ENCODE measurements around the gene CCDC57.
A peak's percentile ranks its signal among the peaks of the same experiment; 100 is the strongest.
"Not testable (repeated sequence)": the region's sequence is repeated elsewhere in the genome, so short reads cannot be mapped to it uniquely, and the experiment has no call there.

The CCDC57 gene, protein sequence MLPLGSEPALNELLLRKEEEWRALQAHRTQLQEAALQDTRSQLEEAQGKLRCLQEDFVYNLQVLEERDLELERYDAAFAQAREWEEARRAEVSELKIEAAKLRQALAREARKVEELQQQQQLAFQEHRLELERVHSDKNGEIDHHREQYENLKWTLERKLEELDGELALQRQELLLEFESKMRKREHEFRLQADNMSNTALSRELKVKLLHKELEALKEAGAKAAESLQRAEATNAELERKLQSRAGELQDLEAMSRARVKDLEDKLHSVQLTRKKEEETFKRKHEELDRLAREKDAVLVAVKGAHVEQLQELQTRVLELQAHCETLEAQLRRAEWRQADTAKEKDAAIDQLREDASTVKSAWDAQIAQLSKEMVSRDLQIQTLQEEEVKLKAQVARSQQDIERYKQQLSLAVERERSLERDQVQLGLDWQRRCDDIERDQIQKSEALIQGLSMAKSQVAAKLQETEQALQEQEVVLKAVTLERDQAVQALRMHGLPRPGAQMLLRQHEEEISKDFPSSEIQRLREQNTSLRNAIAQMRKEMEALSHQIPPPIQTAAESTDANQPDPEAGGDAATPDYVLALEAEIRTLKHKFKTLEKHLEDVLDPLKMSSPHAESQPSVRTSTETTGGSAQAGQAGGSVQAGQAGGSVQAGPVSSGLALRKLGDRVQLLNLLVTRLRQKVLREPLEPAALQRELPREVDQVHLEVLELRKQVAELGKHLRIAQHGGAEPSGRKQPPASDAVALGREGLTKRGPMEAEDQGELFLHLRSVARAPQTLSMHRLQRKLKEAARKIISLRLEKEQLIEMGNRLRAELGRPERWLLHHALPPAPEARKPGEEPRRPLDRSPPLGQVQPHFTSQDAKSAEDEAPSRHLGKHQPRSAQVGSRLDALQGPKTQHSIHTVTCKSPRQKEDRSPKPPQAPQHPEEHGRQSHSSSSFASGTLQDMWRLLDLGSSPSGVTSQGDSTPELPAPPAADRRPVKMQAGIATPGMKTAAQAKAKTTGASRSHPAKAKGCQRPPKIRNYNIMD

DNA sequence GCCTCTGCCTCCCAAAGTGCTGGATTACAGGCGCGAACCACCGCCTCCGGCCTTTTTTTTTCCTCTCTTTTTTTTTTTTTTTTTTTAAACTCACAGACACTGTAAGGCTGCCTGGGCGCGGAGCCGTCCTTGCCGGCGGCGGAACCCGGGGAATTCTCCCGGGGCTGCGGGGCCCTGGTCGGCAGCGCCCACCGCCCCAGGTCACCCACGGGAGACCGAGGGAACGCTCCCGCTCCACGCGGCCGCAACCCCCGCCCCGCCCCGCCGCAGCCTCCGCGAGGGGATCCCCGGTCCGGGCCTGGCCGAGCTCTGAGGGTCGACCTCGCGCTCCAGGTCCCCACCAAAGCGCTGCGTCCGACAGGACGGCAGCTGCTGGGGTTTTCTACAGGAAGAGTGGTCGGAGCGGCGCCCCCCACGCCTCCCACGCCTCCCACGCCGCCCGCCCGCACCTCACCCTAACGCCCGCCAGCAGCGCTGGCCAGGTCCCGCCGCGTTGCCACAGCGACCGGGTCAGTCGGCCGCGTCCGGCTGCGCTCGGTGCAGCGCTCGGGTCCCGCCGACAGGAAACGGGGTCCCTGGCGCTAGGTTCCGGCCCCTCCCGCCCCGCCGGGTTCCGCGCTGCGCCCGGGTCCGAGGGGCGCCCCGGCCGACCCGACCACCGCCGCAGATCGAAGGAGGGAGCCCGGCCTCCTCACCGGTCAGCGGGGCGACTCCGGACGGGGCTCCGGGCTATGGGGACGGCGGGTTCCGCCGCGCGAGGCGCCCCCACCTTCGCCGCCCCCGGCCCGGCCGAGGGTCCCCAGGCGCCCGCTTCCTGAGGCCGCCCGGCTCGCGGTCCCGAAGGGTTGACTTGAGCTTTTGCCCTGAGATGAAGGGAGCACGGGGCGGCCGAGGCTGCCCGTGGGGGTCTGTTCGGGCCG, at the start of gene CCDC57:
Gene CCDC57, minus strand, starts transcription at position 512 of the 920 bp plus-strand sequence. CDS start 10,898 bp downstream, outside the sequence.
- peak; percentile 68 for DNase-seq

DNA sequence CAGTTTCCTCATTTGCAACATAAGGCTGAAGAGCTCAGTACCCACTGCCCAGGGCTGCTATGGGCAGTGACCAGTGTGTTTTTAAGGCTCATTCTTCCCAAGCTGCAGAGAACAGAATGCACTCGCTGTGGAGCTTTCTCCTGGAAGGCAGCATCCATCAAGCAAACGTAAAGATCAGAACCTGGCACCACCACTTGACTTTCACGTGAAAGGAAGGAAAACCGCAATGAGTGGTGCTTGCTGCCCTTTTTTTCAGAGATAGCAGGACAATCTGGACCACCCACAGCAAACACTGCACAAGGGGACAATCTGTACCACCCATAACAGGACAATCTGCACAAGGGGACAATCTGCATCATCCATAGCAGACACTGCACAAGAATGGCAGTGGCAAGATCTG, 49.7 kb upstream of the CCDC57 start:
- DNase-seq = no peak

GRCh38 chr17:82259972-82260961, 47.6 kb upstream of the CCDC57 start:
- DNase-seq = not testable (repeated sequence)

DNA sequence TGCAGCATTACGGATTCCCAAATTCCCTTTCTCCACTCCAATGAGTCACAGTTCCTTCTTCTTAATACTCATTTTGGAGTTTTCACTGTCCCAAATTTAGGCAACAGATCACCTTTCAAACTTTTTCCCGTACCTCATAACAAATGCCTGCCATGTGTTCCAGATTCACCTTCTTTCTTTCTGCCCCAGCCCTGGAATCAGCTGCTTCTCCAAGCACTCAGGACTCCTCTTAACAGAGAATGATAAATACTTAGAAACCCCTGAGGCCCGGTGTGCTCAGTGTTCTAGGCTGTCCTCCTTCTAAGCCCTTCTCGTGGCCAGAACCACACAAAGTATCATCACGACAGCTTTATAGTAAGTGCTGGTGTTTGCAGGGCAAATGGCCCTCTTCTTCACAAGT, 45.9 kb upstream of the CCDC57 start:
- no peak for DNase-seq

GRCh38 chr17:82257473-82257872, 44.8 kb upstream of the CCDC57 start:
- DNase-seq = peak; percentile 82

DNA sequence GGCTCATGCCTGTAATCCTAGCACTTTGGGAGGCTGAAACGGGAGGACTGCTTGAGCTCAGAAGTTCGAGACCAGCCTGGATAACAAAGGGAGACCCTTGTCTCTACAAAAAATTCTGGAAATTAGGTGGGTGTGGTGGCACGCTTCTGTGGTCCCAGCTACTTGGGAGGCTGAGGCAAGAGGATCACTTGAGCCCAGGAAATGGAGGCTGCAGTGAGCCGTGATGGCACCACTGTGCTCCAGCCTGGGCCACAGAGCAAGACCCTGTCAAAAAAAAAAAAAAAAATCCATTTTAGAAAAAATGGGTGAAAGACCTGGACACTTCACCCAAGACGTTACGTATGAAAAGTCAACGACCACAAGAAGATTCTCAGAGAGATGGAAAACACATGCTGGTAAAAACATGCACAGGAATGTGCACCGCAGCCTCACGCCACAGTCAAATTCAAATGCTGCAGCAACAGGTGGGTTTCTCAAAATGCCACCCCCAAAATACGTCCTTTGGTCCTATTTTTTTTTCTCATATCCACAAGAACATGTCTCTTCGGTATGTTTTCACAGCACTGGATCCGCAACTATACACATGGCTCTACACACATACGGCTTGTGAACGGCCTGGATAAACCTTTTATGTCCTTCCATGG, 43.7 kb upstream of the CCDC57 start:
- DNase-seq = no peak

- DNase-seq = no peak
These were observed 42.8 kb upstream of the CCDC57 start for GRCh38 chr17:82255402-82255972.

- DNase-seq = not testable (repeated sequence)
These were observed 42.1 kb upstream of the CCDC57 start for GRCh38 chr17:82254746-82255145.

- not testable (repeated sequence) for DNase-seq
These were observed 41.5 kb upstream of the CCDC57 start for GRCh38 chr17:82254096-82254495.

DNA sequence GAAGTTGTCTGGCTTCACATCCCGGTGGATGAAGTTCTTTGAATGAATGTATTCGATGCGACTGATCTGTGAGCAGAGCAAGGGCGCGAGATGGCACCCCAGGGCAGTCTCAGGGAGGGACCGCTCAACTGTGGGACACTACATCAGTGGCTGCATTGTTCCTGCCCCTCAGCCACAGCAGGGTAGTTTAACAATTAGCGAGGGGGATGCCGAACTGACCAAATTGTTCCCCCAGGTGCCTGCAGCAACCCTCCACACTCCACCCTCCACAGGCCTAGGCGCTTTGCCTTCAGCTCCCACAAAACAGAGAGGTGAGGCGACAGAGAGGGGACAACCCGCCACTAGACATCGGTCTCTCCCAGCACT, 40.5 kb upstream of the CCDC57 start:
- no peak for DNase-seq

DNA sequence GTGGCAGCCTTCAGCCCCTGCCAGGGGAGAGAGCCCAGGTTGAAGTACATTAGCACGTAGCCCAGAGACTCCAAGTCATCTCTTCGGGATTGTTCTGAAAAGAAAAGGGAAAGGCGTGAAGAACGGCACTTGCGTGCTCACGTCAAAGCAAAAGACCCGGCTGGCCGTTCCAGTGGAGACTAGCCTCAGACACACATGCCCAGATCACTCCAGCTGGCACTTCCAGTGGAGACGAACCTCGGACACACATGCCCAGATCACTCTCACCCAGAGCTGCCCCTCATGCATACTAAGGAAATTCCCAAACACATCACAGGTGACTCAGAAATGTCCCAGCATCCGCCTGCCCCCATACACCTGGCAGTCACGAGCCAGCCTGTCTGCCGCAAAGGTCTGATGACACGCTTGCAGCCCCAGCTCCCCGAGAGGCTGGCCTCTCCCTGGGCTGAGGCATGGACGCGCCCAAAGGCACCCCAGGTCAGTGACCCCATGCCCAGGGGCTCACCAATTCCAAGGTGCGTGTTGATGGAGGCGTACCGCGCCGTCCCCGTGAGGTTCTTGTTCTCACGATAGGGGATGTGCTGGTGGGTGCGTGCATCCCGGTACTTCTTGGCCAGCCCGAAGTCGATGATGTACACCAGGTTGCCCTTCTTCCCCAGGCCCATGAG, 40.0 kb upstream of the CCDC57 start:
- DNase-seq = no peak

DNA sequence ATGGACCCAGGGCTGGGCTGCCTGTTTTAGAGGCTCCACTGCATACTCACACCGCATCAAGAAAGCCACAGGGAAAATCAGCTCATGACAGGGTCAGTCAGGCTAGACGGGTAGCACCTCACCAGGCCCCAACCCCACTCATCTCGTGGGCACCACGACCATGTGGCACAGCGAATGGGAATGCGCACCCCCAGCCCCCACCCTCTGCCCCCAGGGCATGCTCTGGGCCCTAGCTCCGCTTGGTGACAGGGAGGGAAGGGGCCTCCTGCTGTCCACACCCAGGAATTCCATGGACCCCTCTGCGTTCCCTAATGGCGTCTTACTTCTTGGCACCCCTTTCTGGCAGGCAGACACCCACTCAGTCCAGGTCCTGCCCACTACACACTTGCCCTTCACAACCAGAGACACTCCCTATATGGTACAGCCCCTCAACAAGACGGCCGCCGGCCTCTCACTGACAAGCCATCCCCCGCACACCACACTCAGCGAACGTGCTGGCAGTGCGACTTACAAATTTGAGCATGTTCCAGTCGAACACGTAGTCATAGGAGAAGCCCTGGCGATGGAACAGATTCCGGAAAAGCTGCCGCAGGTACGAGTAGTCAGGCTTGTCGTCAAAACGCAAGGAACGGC, 38.3 kb upstream of the CCDC57 start:
- DNase-seq = no peak

GRCh38 chr17:82249896-82250581, 37.4 kb upstream of the CCDC57 start:
- DNase-seq = no peak

DNA sequence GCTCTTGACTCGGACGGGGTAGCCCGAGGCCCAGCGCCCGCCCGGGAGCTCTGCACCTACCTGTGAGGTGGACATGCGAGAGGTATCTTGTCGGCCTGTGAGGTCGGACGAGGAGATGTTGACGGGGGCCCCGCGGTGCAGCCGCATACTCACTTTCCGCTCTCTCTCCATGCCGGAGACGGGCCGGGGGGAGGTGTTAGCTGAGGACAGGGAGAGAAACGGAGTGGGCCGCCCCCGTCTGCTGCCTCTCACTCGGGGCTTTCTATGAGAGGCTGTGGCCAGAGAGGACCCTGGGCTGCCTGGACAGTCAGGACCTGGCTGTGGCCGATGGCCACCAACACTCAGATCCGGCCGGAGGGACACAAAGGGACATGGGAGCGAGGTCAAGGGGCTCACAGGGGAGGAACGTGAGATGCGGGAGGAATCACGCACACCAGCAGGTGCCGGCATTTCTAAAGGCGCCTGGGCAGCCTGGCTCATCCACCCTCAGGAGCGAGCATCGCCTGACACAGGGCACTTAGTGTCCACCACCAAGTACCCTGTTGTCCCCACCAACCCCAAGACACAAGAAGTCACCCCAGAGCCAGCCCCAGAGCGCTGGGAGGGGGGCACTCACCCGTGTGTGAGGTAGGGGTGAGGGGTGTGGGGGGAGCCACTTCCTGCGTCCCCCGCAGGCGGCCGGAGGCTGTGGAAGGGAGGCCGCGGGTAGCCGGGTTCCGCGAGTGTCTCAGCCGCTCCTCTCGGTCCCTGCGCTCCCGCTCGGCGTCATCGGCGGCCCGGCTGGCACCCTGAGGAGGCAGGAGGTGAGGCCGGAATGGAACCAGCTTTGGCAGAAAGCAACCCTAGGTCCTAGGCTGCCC, 36.4 kb upstream of the CCDC57 start:
- no peak for DNase-seq

- no peak for DNase-seq
These were observed 35.4 kb upstream of the CCDC57 start for GRCh38 chr17:82247856-82248671.

DNA sequence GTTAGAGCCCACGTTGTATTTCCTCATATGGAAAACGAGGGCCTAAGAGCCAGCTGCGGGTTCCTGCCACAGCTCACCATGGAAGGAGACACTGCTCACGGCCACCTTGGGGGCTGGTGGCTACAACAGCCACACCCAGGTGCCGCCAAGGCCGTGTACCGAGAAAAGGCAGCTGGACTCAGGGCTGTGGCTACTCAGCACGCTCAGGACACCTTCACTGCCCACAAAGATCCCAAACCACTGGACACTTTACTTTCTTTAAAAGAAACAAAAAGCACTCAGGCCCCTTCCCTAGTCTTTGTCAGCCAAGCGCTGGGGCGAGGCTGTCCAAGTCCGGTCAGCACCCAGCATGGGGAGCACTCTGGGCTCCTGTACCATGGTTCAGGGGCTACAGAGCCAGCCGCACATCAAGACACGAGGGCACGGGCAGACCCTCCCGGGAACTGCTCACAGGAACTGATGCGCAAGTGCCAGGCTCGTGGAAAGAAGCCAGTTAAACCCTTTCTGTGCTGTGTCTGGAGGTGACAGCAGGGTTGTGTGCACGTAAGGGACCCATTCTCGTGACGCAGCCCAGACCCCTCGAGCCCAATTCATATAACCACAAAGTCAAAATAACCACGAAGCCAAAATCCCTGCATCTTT, 34.7 kb upstream of the CCDC57 start:
- no peak for DNase-seq

Data from CD4-positive, alpha-beta T cell treated with Interleukin-17A for 1 hour (primary cell).